ENCODE measurements around the gene VPS26C. TPM values are rescaled to one million over a fixed set of nuclear protein-coding genes. Genes with fewer than 3 reads are reported as not detected.

The VPS26C gene
- total RNA-seq, 1 experiment from 2014 or later, result 36.2 TPM

- no peaks in the 10 kb centered on the region; the same call in 1 of the 2 replicates for H3K4me1 ChIP-seq
- H3K4me3 ChIP-seq, result no peak overlapping the region
- DNase-seq, result no peak
- H3K27ac ChIP-seq, result no peak overlapping the region
- no peaks in the 10 kb centered on the region for H3K9me3 ChIP-seq (replicated peaks)
- no peaks in the 10 kb centered on the region for H3K27me3 ChIP-seq
- H3K36me3 ChIP-seq, result peaks cover 55% of the 10 kb centered on the region
Measured at GRCh38 chr21:37193676-37194075, 73.5 kb downstream of the VPS26C start.

GRCh38 chr21:37193006-37193405 lies 74.1 kb downstream of the VPS26C start:
- Histone ChIP-seq H3K4me1 (no peaks in the 10 kb centered on the region), H3K27me3 (no peaks in the 10 kb centered on the region), H3K4me3 (no peak overlapping the region), H3K36me3 (peaks cover 59% of the 10 kb centered on the region), H3K9me3 (replicated peaks) (no peaks in the 10 kb centered on the region), H3K27ac (no peak overlapping the region)
- no peak for DNase-seq

- Histone ChIP-seq H3K4me3 (no peak overlapping the region), H3K9me3 (replicated peaks) (no peaks in the 10 kb centered on the region), H3K27me3 (no peaks in the 10 kb centered on the region), H3K27ac (no peak overlapping the region), H3K4me1 (no peaks in the 10 kb centered on the region), H3K36me3 (peaks cover 53% of the 10 kb centered on the region)
- DNase-seq, result no peak
Measured at GRCh38 chr21:37192019-37192418, 75.1 kb downstream of the VPS26C start.

GRCh38 chr21:37188825-37189224 lies 78.3 kb downstream of the VPS26C start:
- no peak overlapping the region for H3K27ac ChIP-seq
- H3K27me3 ChIP-seq, result no peaks in the 10 kb centered on the region
- H3K36me3 ChIP-seq, result peaks cover 45% of the 10 kb centered on the region
- H3K9me3 ChIP-seq (replicated peaks), result no peaks in the 10 kb centered on the region
- H3K4me1 ChIP-seq, result no peaks in the 10 kb centered on the region
- DNase-seq, result no peak
- H3K4me3 ChIP-seq, result no peak overlapping the region

GRCh38 chr21:37186983-37187382 lies 80.2 kb downstream of the VPS26C start:
- H3K9me3 ChIP-seq (replicated peaks), result no peaks in the 10 kb centered on the region
- H3K36me3 ChIP-seq, result peaks cover 39% of the 10 kb centered on the region
- H3K27ac ChIP-seq, result no peak overlapping the region
- no peaks in the 10 kb centered on the region for H3K27me3 ChIP-seq
- H3K4me3 ChIP-seq, result no peak overlapping the region
- no peaks in the 10 kb centered on the region for H3K4me1 ChIP-seq
- DNase-seq, result no peak

- Histone ChIP-seq H3K4me1 (no peaks in the 10 kb centered on the region), H3K9me3 (replicated peaks) (no peaks in the 10 kb centered on the region), H3K27me3 (no peaks in the 10 kb centered on the region), H3K27ac (no peak overlapping the region), H3K4me3 (no peak overlapping the region), H3K36me3 (peaks cover 38% of the 10 kb centered on the region)
- DNase-seq, result no peak
Measured at GRCh38 chr21:37184784-37185593, 82.1 kb downstream of the VPS26C start.

GRCh38 chr21:37183749-37184148 lies 83.4 kb downstream of the VPS26C start:
- H3K36me3 ChIP-seq, result peaks cover 34% of the 10 kb centered on the region

GRCh38 chr21:37182222-37182621 lies 84.9 kb downstream of the VPS26C start:
- Histone ChIP-seq H3K9me3 (replicated peaks) (no peaks in the 10 kb centered on the region), H3K27ac (no peak overlapping the region), H3K36me3 (peaks cover 33% of the 10 kb centered on the region), H3K27me3 (no peaks in the 10 kb centered on the region), H3K4me3 (no peak overlapping the region), H3K4me1 (no peaks in the 10 kb centered on the region)
- no peak for DNase-seq

More at GRCh38 chr21:37183749-37184148, 83.4 kb downstream of the VPS26C start:
- no peak for DNase-seq
- H3K27me3 ChIP-seq, result no peaks in the 10 kb centered on the region
- no peaks in the 10 kb centered on the region for H3K4me1 ChIP-seq
- no peak overlapping the region for H3K4me3 ChIP-seq
- H3K27ac ChIP-seq, result no peak overlapping the region
- H3K9me3 ChIP-seq (replicated peaks), result no peaks in the 10 kb centered on the region

GRCh38 chr21:37181059-37181458 lies 86.1 kb downstream of the VPS26C start:
- H3K4me3 ChIP-seq, result no peak overlapping the region
- peaks cover 33% of the 10 kb centered on the region for H3K36me3 ChIP-seq
- no peak overlapping the region for H3K27ac ChIP-seq
- no peaks in the 10 kb centered on the region for H3K4me1 ChIP-seq
- no peaks in the 10 kb centered on the region for H3K27me3 ChIP-seq
- H3K9me3 ChIP-seq (replicated peaks), result no peaks in the 10 kb centered on the region
- DNase-seq, result no peak

GRCh38 chr21:37176716-37177115 lies 90.4 kb downstream of the VPS26C start:
- H3K4me3 ChIP-seq, result no peak overlapping the region
- no peaks in the 10 kb centered on the region for H3K27me3 ChIP-seq
- no peaks in the 10 kb centered on the region for H3K9me3 ChIP-seq (replicated peaks)
- no peak overlapping the region for H3K27ac ChIP-seq
- H3K4me1 ChIP-seq, result no peaks in the 10 kb centered on the region
- H3K36me3 ChIP-seq, result peaks cover 38% of the 10 kb centered on the region
- DNase-seq, result no peak

Other genes starting within 250 kb of the VPS26C start
- gene PIGP, start 194.3 kb downstream of the VPS26C start, total RNA-seq (2014; rRNA removed; shearing (Covaris generic)), result 23.8 and 25.7 TPM in 2 replicates
- gene TTC3, start 194.1 kb downstream of the VPS26C start, total RNA-seq (2014; rRNA removed; shearing (Covaris generic)), result 140 and 144 TPM in 2 replicates
- gene DYRK1A, start 99.4 kb upstream of the VPS26C start, total RNA-seq (2014; rRNA removed; shearing (Covaris generic)), result 59.8 and 67.5 TPM in 2 replicates

Data from SJCRH30 (cell line).